SKM-1 (cell line): ENCODE measurements around the gene RAPGEFL1.
"Not testable (repeated sequence)": the region's sequence is repeated elsewhere in the genome, so short reads cannot be mapped to it uniquely, and the experiment has no call there.

Experiments
- DNase-seq: peaks from one replicate; lab custom pipeline; 2025; ENCODE audit not compliant: unreplicated experiment; lab: John Stamatoyannopoulos, UW

Gene RAPGEFL1

GRCh38 chr17:40173091-40173777 lies 4.0 kb upstream of the RAPGEFL1 start:
- DNase-seq = no peak

DNA sequence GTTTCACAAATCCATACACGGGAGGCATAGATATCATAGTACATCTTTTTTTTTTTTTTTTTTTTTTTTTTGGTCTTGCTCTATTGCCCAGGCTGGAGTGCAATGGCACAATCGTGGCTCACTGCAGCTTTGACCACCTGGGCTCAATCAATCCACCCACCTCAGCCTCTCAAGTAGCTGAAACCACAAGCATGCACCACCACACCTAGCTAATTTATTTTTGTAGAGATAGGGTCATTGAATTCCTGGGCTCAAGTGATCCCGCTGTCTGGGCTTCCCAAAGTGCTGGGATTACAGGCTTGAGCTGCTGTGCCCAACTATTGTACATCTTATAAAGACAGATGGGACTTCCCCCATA lies 3.5 kb upstream of the RAPGEFL1 start:
- no peak for DNase-seq

GRCh38 chr17:40174514-40174913 lies 2.8 kb upstream of the RAPGEFL1 start:
- no peak for DNase-seq

GRCh38 chr17:40175928-40176753 lies 1.1 kb upstream of the RAPGEFL1 start:
- DNase-seq = no peak

DNA sequence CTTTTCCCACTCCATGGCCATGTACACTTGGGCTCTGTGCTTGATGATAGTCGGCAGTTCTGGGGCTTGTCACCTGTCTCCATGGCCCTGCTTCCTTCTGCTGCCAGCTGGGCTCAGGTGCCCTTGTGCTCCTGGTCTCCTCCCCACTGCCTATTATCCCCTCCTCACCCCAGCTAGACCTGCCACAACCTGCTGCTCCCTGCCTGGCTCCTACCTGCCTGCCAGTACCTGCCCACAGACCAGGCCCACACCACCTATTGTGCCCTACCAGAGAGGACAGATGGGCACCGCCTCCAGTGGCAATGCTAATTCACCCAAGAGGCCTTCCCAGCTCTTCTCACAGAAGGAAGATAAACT lies 538 bp upstream of the RAPGEFL1 start:
- DNase-seq = no peak

DNA sequence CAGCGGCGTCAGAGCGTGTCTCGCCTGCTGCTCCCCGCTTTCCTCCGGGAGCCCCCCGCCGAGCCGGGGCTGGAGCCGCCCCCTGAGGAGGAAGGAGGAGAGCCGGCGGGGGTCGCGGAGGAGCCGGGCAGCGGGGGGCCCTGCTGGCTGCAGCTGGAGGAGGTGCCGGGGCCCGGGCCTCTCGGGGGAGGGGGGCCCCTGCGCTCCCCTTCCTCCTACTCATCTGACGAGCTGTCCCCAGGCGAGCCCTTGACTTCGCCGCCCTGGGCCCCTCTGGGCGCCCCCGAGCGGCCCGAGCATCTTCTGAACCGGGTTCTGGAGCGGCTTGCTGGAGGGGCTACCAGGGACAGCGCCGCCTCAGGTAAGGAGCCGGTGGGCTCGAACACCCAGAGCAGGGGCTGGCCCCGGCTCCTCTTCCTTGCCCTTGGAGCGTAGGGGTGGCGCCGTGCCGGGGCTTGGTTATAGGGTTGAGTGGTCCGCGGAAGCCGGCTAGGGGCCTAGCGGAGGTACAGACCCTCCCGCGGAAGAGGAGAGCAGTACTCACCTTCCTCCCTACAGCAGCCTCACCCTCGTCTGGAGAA lies 841 bp downstream of the RAPGEFL1 start:
- DNase-seq = no peak

GRCh38 chr17:40178660-40179059 lies 1.4 kb downstream of the RAPGEFL1 start:
- no peak for DNase-seq

DNA sequence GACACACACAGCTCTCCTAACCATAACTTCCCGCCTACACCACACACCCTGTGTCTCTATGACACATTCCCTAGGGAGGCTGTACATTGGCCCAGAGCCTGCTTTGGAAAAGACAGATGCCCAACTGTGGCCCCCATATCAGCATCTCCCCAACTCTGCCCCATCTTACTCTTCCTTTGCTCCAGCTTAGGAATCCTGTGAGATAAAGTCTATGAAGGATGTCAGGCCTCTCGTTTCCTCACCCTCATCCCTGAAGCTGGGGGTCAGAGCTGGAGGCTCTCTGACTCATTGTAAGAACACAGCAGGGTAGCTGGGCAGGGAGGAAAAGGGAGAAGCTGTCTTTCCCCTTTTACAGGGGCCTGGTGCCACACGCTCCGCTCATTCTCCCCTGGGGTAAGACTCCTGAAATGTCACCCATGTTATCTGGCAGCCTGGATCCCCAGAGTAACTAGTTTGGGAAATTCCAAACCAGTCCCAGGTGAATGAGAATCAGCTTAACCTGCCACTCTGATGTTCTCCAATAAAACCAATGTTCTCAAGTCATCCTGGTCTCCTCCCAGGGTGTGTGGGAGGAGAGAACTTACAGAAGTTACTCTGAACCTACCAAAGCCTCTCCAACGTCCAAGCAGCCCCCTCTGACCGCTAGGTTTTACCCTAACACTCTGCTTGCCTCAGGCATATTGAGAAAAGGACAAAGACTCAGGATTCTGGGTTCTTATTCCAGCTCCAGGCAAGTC lies 2.8 kb downstream of the RAPGEFL1 start:
- DNase-seq = no peak

- DNase-seq = no peak
These were observed 3.4 kb downstream of the RAPGEFL1 start for GRCh38 chr17:40180694-40181093.

- DNase-seq = no peak
These were observed 3.9 kb downstream of the RAPGEFL1 start for GRCh38 chr17:40181205-40181604.

DNA sequence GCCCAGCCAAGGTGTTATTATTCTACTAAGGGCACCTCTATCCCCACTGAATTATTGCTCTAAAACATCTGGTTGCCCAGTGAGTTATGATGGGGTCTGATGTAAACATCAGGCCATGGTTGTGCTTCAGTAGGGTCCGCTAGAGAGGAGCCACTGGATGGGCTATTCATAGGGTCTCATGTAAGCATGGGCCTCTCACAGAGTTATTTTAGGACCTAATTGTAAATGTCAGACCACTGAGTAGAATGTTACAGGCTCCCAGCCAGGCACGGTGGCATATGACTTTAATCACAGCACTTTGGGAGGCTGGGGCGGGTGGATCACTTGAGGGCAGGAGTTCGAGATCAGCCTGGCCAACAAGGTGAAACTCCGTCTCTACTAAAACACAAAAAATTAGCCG lies 5.3 kb downstream of the RAPGEFL1 start:
- no peak for DNase-seq

GRCh38 chr17:40187238-40187637 lies 10.0 kb downstream of the RAPGEFL1 start:
- DNase-seq = no peak

- DNase-seq = no peak
These were observed 11.4 kb downstream of the RAPGEFL1 start for GRCh38 chr17:40188694-40189093.

GRCh38 chr17:40190197-40191021 lies 13.1 kb downstream of the RAPGEFL1 start:
- no peak for DNase-seq

DNA sequence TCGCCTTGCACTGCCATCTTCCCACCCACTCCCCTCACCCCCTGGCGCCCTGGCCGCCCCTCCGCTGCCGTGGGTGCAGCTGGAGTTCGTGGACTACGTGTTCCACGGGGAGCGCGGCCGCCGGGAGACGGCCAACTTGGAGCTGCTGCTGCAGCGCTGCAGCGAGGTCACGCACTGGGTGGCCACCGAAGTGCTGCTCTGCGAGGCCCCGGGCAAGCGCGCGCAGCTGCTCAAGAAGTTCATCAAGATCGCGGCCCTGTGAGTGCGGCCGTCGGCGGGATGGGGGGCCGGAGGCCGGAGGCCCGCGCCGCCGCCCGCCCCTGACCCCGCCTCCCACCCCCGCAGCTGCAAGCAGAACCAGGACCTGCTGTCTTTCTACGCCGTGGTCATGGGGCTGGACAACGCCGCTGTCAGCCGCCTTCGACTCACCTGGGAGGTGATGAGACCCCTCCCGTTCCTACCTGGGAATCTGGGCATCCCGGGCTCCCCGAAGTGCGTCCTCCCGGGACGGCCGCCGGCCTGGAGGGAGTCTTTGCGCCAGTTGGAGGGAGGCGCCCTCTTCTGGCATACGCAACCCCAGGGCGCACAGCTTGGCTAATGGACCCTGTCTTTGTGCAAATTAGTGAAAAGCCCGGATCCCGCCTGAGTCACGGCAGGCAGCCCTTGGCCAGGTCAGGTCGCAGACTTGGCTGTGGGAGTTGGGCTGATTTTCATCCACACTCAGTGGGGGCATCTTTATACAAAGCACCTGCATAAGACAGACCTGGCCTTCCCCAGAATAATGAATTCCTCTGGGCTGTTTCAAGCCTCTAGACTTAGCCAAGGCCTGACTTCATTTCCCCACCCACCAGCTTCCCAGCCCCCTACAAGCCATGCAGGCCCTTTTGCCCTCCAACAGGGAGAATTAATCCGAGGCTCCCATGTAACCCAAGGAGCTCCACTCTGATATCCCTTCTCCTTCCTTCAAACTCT lies 14.3 kb downstream of the RAPGEFL1 start:
- DNase-seq = peak; percentile 31

GRCh38 chr17:40192961-40193360 lies 15.7 kb downstream of the RAPGEFL1 start:
- DNase-seq = no peak

DNA sequence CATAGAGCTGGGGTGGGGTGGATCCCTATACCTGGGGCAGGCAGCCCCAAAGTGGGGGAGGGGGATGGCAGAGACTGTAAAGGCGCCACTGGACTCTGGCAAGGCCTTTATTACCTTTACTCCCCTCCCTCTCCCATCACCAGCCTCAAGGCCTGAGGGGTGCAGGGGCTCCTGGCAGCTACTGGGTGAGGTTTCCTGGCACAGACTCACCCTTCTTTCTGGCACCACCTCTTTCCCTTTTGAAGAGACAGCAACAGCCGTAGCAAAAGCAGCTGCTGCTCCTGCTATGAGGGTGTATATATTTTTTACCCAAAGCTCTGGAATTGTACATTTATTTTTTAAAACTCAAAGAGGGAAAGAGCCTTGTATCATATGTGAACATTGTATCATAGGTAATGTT lies 17.6 kb downstream of the RAPGEFL1 start:
- no peak for DNase-seq

DNA sequence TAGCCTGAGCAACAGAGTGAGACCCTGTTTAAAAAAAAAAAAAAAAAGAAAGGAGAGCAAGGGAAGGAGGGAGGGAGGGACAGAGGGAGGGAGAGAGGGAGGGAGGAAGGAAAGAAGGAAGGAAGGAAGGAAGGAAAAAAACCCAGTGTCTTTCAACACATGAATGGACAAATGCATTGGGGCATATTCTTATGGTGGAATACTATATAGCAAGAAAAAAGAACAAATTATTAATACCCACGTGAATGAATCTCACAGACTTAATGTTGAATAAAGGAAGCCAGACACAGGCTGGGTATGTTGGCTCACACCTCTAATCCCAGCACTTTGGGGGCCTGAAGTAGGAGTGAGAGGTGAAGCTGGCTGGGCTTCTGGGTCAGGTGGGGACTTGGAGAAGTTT lies 20.3 kb downstream of the RAPGEFL1 start:
- no peak for DNase-seq

DNA sequence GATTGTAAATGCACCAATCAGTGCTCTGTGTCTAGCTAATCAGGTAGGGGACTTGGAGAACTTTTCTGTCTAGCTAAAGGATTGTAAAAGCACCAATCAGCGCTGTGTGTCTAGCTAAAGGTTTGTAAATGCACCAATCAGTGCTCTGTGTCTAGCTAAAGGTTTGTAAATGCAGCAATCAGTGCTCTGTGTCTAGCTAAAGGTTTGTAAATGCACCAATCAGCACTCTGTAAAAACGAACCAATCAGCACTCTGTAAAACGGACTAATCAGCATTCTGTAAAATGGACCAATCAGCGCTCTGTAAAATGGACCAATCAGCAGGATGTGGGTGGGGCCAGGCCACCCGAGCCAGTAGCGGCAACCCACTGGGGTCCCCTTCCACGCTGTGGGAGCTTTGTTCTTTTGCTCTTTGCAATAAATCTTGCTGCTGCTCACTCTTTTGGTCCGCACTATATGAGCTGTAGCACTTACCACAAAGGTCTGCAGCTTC lies 20.7 kb downstream of the RAPGEFL1 start:
- DNase-seq = not testable (repeated sequence)
